NCI-H748 treated with DMSO at 0.1 percent for 48 hours (cell line): ENCODE data around the gene SLC35A5.

Source experiments
- DNase-seq: peaks from one replicate; lab custom pipeline; 2025; lab: John Stamatoyannopoulos, UW

The SLC35A5 gene

DNA sequence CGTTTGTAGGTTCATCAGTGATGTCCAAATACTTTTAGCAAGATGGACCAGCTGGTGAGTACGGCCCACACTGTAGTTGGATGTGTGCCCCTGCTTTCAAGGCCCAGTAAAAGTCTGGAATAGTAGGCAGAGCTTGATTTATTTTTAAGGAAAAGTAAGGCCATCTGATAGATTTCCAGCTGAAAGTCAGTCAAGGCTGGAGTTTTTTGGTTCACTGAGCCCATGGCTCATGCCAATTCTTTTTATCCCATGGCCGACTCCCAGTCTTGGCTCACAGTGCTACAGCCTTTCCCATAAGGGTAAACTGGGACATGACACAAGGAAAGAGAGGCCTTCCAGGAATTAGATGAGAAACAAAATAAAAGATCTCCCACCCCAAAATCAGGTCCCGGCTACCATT lies 65.6 kb downstream of the SLC35A5 start:
- no peak for DNase-seq

DNA sequence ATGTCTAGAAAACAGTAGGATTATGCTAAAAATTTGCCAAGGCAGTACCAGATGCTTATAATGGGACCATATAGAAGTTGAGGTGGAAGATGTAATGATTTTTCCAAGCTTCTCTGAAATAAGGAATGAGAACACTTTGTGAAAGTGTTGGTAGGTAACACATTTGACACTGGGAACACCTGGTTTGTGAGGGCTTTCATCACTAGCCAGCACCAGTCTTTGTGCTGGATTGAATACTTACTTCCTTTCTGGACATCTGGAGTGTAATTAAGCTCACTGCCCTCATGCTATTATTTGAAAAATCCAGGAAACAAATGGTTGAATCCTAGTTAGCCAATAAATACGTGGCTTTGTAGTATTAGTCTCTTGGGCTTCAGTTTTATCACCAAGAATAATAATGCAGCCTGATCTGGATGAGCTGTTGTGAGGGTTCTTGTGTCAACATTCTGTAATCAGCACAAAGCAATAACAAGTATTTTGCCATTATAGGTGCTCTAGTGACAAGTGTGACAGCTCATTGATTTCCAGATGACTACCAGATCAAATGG lies 66.1 kb downstream of the SLC35A5 start:
- DNase-seq: peak; percentile 76

DNA sequence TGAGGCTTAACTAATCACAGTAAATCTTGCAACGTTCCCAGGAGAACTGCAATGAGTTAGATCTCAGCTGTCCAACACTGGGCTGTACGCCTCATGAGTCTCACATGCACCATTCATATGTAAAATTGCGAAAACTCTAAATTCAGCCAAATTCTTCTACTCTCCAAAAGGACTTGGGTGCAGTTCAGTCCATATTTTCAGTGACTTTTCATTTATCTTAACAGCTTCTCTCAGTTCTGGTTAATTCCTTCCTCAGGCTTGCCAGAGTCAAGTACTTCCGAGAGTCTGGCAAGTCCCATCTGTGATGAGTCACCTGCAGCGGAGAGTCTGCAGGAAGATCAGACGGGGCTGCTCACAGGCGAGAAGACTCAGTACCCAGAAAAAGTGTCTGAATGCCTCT lies 67.6 kb downstream of the SLC35A5 start:
- no peak for DNase-seq

DNA sequence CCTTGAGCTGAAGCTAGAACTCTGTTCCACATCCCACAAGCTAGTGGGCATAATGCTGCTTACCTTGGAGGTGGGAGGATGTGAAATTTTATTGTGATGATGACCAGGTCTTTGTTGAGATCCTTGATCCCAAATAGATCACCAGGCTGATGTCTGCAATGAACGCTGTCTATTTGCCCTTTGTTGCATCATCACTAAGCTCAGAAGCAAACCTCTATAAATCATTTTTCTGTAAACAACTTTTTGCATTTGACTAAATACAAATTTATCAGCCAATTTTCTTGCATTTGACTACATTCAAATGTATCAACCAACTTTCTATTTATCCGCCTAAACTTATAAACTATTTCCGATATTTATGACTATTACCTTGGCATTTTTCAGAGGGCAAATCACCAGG lies 69.4 kb downstream of the SLC35A5 start:
- no peak for DNase-seq

DNA sequence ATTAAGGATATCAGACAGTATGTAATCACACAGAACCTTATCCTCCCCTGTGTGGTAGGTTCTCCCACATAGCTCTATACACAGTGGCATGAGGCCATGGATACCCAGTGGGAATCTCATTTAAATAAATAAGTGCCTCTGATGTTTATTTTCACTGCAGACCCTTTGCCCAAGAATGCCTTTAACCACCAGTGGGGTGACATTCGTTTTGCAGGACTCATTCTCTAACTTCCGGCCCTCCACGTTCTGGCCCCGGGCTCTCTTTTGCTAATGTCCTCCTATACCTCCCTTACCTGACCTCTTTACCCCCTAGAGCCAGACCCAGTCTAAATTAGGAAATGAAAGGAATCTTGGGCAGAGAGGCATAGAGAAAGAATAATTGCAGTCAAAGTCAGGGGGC lies 70.8 kb downstream of the SLC35A5 start:
- DNase-seq: no peak

DNA sequence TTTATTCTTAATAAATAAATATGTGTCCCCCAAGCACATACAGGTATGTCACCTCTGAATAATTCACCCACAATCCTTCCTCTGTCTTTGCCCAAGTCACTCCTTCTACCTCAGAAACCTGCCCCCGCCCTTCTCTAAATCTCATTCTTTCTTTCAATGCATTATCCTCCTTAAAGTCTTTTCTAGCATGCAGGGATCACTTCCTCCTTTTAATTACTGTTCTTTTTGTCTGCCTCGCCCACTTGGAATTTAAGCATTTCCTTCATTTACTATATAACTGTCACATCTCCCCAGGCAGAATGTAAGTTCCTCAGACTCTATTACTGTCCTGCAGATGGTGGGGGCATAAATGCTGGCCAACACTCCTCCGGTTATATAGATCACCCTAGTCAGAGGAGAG lies 71.3 kb downstream of the SLC35A5 start:
- no peak for DNase-seq

DNA sequence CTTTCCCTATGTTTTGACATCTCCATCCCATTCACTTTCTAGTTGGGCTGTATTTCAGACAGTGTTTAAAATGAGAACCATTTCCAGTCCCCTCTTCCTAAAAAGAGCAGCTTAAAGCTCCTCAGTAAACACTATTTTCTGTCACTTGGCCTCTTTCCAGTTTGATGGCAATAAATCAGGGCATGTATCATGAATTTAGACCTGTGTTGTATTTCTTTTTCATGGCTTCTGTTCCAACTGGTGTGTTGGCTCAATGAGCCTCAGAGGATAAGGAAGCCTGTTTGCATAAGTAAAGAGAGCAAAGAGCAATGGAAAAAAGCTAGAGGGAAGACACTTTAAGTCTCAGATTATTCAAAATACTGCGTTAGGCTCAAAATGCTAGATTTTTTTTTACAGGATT lies 71.9 kb downstream of the SLC35A5 start:
- DNase-seq: no peak

DNA sequence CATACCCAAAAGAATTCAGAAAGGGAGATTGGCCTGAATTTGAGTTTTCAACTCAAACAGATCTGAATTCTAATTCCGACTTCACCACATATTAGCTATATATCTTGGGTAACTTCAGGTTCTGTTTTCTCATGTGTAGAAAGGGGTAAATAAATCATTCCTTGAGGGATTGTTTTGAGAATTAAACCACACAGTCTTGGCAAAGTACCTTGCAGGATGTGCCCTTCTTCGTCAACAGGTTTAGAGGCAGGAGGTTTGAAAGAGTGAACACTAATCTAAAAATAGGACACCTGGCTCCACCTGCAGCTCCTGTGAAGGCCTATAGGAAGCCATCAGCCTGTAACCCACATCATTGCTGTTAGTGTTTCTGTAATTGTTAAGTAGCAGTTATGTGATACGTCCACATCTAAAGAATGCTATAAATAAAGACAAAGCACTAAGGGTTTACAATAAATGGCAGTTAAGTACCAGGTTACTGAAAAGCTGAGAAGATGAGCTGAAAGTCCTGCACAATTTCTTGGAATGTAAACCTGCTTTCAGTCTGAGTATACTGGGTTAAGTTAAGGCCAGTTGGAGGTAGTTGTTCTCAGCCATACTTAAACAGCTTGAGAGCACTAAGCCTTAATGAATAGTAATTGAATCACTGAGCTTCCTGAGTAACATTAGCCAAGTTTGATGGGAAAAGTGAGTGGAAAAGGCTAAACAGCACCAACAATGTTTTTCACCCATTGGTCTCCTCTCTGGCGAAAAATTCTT lies 73.1 kb downstream of the SLC35A5 start:
- DNase-seq: no peak
